Measurements from ENCODE around the gene PSTPIP1.

Gene PSTPIP1

DNA sequence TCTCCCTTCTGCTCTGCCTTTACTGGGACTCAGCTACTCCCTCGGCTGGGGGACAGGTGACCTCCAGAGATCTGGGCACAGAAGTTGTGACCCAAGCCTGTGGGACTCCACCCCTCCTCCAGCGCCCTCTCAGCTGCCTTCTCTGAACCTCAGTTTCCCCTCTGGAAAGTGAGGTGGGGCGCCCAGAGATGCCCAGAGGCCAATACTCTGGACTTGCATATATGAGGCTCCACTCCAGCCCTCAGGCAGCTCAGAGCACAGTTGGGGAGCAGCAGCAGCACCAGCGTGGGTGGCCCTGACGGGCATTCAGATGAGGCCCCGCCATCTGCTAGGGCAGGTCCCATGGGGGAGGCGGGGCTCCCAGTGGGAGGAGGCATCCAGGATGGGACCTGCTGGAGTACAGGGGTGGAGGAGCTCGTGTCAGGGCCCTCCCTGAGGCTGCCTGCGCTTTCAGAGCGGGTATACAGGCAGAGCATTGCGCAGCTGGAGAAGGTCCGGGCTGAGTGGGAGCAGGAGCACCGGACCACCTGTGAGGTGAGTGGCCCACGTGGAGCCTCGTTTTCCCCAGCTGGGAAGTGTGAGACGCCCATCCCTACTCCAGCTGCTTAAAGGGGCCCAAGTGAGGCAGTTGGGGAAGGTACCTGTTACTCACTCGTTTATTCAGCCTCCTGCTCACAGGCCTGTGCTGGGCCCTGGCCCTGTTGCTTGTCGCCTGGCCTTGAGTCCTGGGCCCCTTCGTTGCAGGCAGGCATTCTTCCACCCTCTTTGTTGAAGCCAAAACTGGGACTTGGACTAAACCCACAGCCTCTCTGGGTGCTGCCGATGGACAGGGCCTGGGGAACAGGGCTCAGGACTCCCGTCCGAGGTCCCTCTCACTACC lies 35.4 kb downstream of the PSTPIP1 start:
- DNase-seq (ENCODE audit: low read depth, low spot score): no peak

DNA sequence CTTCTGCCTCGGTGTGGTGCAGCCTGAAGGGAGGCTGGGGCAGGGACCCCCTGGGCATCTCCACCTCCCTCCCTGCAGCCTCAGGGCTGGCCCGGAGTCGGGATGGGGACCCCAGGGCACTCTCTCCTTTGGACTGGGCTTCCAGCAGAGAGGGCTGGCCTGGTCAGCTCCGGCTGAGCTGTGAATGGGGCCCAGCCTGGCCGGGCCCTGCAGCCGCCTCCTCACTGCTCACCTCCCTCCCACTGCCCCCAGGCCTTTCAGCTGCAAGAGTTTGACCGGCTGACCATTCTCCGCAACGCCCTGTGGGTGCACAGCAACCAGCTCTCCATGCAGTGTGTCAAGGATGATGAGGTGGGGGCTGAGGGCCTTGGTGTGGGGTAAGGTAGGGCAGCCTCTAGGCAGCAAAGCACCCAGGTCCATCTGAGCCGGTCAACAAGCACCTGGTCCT lies 36.0 kb downstream of the PSTPIP1 start:
- no peak for DNase-seq (ENCODE audit: low read depth, low spot score)

DNA sequence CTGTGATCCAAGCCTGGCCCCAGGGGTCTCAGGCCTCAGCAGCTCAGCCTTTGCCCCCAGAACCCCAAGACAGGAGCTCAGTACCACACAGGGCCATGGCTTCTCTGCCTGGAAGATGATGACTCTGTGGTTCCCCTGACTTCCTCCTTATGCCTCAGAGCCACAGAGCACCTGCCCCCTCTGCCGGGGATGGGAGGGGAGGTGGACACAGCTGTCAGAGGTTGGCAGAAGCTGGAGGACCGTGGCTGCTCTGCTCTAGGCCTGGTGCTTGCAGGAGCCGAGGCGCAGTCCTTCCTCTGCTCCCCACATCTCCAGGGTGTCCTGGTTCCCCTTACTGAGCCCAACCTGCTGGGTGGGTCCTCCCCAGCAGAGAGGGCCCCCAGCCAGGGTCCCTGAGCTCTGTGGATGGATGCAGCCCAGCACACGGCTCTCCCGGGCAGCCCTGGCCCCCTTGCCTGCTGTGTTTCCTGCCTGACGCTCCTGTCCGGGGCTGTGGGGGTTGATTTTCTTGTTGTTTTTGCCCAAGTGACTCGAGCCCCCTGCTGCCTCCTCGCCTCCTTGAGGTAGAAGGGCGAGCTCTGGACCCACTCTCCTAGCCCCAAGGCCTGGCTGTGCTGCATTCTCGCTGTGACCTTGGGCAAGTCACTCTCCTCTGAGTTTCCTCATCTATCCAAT lies 36.6 kb downstream of the PSTPIP1 start:
- DNase-seq (ENCODE audit: low read depth, low spot score): peak; percentile 13

DNA sequence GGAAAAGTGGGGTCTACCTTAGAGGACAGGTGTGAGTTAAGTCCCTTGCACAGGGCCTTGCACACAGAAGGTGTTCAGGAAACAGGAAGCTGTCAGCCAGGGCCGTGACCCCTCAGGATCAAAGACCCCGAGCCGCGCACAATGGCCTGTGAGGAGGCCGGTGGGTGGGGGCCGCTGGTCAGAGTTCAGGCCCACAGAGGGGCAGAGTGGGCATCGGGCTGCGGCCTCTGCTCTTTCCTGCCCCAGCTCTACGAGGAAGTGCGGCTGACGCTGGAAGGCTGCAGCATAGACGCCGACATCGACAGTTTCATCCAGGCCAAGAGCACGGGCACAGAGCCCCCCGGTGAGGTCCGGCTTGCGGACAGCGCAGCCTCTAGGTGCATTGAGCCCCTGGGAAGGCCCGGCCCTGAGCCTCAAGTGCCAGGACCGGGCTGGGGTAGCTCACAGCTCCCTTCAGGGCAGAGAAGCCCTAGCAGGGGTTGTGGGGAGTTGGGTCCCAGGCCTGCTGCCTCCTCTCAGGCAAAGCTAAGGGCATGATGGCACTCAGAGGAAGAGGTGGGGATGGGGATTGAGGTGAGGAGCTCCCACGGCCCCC lies 37.2 kb downstream of the PSTPIP1 start:
- no peak for DNase-seq (ENCODE audit: low read depth, low spot score)

DNA sequence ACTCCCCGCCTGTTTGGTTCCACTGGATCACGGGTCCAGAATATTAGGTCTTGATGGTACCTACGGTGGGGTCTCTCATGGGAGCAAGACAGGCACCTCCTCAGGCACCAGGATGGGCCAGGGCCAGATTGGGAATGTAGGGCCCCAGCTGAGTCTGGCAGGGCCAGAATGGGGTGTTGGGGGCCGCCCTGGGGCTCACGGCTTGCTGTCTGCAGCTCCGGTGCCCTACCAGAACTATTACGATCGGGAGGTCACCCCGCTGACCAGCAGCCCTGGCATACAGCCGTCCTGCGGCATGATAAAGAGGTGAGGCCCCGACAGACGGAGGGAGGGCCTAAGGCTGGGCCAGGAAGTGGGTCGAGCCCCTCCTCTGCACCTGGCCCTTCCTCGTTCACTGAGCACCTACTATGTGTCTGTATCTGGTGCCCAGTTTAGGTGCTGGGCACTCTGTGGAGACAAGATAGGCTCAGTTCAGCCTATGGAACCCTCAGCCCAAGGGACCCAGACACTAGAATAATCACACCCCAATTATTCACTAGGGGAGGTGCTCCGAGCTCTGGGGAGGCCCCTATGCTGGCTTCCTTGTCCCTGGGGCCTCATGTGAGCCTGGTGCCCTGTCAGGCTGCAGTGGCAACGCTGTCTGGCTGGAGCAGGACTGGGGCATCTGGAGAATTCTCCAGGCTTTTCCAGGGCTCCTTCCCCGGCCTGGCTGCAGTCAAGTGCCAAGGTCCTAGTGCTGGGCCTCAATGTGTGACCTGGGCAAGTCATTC lies 37.9 kb downstream of the PSTPIP1 start:
- no peak for DNase-seq (ENCODE audit: low read depth, low spot score)

DNA sequence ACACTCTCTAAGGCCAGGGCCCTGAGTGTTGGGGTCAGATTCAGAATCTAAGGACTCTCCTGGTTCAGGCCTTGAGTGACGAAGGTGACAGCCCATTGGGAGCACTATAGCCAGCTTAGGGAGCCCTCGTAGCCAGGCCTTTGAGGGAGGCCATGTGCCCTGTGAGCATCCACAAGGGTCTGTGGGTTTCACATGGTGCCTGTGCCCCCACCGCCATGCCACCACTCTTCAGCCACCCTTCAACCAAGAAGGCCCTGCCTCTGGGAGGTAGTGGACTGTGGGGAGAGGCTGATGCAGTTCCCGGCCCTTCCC lies 38.4 kb downstream of the PSTPIP1 start:
- DNase-seq (ENCODE audit: low read depth, low spot score): no peak

DNA sequence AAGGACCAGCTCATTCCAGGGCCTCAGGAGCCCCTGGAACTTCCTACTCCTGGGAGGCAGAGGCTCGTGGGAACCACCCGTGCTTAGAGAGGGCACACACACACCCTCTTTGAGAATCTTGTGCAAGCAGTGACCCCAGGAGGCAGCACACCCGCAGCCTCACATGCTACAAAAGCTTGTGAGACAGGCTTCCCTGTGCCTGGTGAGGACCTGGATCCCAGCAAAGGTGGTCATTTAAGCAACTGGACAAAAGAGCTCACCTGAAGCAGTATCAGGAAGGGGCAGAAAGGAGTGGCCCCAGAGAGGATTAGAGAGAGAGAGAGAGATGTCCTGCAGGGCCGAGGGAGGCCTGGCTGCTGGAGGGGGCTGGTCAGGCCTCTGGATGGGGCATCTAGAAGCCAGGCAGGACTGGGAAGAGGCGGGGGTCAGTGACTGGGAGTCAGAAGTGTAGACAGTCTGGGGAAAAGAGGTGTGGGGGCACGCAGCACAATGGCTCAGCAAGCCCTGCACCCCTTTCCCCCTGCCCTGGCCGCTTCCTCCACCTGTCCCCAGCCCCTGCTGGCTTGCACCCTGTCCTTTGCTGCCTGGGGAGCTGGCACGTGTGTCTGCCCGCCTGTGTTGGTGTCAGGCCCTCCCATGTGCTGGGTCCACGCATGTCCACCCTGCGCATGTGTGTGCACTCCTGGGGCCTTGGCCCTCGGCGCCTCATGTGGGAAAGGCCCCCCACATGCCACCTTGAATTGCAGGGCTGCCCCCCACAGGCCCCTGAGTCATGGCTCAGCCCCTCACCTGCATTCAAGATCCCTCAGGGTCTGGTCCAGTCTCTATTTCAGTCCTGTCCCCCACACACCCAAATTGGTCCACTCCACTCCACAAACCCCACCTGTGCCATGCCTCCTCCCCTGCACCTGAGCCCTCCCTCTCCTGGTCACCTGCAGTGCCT lies 39.1 kb downstream of the PSTPIP1 start:
- DNase-seq (ENCODE audit: low read depth, low spot score): no peak

DNA sequence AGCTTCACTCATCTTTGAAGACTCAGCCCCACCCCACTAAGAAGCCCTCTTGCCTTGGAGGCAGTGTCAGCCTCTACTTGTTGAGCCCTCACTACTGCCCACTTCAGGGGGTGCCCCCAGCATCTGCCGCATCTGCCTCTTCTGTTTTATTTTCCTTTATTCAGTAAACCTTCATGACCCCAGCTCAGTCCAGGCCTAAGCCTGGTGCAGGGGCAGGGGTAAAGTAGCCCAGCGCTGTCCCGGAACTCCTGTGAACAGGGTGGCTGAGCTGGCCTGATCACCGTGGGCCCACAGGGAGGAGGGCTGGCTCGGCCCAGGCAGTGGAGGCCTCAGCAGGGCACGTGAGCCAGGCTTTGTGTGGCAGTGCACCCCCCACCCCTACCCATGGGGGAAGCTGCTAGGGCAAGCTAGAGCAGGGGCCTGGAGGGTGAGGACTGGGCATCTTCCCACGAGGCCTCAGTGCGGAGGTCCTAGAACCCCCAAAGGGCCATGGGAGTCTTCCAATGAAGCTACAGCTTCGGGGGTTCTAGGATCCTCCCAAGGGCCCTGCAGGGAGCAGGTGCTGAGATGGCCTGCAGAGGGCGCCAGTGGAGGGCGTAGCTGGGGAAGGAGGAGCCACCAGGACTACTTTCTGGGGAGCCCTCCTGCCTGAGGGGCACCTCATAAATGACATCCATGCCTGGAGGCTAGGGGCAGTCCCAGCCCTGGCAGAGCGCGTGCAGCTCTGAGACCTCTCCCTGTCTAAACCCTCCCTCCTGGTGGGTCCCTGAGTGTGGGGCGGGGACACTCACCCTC lies 40.0 kb downstream of the PSTPIP1 start:
- DNase-seq (ENCODE audit: low read depth, low spot score): no peak

DNA sequence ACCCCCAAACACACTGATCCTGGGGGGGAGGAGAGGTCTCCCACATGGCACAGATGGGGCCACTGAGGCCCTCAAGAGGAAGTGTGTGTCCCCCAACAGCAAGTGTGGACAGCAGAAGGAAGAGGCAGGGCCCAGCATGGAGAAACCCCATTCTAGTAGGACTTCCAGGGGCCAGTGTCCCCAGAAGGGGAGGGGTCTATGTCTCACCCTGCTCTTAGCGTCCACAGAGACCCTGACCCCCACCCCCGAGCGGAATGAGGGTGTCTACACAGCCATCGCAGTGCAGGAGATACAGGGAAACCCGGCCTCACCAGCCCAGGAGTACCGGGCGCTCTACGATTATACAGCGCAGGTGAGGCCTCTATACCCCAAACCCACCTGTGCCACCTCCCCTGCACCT lies 40.7 kb downstream of the PSTPIP1 start:
- no peak for DNase-seq (ENCODE audit: low read depth, low spot score)

DNA sequence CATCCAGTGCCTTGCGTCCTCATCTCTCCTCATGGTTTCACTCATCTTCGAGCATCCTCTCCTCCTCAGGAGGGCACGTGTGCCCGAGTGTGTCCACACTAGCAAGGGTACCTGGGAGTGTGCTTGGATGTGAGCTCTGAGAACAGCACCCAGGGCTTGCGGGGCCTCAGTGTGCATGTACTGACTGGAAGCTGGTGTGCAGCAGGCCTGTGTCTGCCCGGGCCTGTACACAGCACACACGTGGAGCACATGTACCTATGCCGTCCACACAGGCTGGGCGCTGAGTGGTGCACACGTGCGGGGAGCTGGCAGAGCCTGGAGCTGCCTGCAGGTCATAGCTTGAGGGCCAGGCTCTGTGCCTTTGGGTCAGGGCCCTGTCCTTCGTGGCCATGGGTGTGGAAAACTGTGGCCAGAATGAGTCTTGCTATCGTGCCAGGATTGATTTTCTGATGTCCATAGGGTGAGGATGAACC lies 41.1 kb downstream of the PSTPIP1 start:
- no peak for DNase-seq (ENCODE audit: low read depth, low spot score)

DNA sequence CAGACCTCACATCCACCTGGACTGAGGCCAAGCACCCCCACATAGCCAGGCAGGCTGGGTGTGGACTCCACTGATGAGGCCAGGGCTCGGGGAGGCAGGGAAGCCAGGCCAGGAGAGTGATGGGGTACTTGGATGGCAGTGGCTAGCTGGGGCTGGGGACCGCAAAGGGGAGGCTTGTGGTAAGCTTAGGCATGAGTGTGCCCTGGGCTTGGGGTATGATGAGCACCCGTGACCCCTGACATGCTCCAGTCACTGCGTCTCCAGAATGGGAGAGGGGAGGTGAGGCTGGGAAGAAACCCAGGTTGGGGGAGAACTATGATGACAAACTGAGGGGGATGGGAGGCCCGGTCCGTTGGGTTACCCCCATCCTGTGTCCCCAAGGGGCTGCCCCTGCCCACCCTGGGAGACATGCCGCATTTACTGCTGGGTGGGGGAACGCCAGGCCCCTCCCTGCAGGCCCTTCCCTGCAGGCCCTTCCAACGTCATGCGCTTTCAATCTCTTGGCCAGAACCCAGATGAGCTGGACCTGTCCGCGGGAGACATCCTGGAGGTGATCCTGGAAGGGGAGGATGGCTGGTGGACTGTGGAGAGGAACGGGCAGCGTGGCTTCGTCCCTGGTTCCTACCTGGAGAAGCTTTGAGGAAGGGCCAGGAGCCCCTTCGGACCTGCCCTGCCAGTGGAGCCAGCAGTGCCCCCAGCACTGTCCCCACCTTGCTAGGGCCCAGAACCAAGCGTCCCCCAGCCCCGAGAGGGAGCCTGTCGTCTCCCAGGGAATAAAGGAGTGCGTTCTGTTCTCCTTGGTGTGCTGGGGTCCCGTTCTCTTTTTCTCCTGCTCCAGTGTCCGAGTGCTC lies 41.8 kb downstream of the PSTPIP1 start:
- no peak for DNase-seq (ENCODE audit: low read depth, low spot score)

DNA sequence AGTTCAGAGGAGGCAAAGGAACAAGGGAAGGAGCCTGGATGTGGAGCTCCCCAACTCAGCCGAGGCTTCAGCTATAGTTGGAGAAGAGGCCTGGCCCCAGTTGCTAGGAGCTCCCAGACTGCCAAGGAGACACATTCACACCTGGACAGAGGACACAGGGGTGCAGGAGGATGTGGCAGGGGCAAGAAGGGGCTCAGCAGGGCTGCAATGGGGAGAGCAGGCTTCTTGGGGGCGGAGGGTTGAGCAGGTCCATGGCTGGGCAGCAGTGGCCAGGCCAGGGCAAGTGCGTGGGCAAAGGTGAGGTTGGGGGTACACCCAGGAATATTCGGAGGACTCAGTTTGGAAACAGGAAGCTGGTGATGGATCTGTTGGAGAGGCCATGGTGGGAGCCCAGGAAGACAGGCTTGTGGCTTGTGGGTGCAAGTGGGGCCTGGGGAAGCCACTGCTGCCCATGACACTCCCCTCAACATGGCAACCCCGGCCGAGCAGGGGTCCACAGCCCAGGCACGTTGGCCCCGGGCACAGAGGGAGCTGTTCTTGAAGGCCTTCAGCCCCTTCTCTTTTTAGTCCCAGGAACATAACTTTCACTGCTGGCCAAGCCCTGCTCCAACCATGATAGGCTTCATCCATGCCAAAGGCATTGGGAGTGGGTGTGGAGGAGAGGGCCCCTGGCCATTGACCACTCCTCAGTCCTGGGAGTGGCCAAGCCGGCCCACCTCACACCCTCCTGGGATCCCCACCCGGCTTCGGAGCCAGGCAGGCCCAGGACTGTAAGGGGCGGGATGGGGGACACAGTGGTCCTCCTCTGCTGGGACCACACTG lies 42.7 kb downstream of the PSTPIP1 start:
- DNase-seq (ENCODE audit: low read depth, low spot score): no peak

DNA sequence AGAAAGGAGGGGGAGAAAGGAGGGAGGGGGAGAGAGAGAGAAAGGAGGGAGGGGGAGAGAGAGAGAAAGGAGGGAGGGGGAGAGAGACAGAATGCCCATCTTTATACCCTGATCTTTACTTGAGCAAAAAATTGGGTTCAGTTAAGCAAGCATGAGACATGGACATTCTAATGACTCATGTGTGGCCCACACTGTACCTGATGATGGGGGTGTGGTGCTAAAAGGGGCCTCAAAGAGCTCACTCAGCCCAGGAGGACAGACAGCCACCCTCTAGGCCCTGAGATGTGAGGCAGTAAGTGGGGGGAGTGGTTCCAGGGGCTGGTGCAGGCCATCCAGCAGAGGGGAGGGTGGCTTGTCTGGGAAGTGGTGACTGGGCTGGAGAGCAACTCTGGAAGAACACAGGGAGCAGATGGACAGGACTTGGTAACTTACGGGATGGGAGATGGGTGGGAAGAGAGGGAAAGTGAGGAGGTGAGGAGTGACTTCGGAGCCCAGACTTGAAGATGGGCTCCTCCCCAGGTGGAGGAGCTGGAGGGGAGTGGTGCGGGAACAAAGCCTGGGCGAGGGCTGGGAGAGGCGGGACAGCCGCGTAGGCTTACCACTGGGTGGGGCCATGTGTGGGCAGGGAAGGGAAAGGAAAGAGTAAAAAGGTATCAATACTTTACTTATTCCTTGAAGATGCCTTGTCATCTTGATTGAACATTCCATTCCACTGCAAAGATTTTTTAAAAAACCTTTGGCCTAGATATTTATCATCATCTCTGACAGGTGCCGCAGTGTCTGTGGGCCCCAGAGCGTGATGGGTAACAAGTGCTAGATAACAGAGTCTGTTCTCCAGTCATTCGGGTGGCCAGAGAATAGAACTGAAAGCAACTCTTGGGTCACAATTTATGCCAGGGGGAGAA lies 43.6 kb downstream of the PSTPIP1 start:
- DNase-seq (ENCODE audit: low read depth, low spot score): no peak

DNA sequence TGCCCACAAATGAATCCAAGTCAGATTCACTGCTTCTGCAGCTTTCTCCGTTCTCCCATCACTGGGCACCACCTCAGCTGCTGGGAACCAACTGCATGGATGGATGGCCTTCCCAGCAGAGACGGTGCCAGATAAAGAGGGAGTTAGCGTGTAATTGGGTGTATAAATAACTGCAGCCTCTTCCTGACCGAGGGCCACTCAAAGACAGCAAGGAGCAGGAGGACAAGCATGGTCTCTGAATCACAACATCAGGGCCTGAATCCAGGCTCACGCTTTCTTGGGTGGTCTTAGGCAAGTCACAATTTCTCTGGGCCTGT lies 44.2 kb downstream of the PSTPIP1 start:
- DNase-seq (ENCODE audit: low read depth, low spot score): no peak

DNA sequence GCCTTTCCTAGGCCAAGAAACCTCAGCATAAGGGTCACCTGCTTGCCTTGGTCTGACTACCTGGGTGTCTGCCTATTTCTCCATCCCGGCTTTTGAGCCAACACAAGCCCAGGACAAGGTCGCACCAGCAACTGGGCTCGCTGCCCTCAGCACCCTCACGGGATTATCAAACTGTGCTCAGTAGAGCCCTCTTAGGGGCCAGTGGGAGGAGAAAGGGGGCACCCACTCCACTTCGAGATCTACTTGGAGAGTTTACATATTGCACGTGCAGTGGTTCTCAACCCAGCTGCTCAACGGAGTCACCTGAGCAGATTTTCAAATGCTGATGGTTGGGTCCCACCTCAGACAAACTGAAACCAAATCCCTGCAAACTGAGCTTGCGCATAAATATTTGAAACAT lies 44.9 kb downstream of the PSTPIP1 start:
- no peak for DNase-seq (ENCODE audit: low read depth, low spot score)

DNA sequence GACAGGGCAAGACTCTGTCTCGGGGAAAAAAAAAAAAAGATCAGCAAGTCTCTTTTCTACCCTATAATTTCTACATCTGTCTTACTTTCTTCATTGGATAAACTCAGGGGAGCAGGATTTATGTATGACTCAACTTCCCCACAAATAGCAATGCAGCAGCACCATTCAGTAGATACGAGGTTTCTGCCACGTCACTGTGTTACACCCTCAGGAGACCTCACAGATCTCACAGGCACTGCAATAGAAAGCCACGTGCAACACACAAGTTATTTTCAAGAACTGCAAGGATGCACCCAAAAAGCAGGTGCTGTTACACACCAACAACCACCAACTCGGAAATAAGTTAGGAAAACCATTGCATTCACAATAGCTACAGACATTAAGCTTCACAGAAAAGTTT lies 45.7 kb downstream of the PSTPIP1 start:
- no peak for DNase-seq (ENCODE audit: low read depth, low spot score)

DNA sequence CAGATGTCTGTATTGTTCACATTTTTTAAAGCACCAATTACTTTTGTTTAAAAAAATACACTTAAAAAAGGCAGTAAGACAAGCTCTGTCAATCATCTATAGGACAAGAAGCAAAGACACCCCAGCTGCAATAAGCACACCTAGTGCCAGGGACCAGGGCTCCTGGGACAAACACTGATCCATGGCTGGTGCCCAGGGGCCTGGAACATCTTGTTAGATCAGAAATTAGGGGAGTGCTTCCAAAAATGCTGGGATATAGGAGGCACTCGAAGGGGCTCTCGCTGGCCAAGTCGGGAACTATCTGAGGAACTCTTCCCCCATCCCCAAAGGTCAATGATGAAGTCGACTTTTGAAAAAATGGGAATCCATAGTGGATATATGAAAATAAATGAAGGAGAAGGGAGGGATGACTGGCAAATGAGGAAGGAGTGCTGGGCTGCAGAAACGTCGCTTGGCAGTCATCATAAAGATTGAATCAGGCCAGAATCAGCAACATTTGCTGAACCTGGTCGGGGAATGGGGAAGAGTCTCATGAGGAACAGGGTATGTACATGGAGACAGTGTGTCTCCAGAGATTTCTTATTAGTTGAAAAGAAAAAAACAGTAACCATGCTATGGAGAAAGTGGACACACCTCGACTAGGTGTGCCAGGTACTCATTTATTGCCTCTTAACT lies 47.5 kb downstream of the PSTPIP1 start:
- no peak for DNase-seq (ENCODE audit: low read depth, low spot score)

Data from smooth muscle cell of the brain vasculature (primary cell).